ENCODE measurements around the gene PCDHGC5. TPM values are rescaled to one million over a fixed set of nuclear protein-coding genes. Genes with fewer than 3 reads are reported as not detected.
A peak's percentile ranks its signal among the peaks of the same experiment; 100 is the strongest.

Gene PCDHGC5
- total and polyA plus RNA-seq, 4 experiments from 2014 or later = not detected

- peak overlapping the region; percentile 27 to 76 (median 68) for H3K4me3 Mint-ChIP-seq
- H3K27me3 ChIP-seq (ENCODE audit: insufficient read depth, low read length) = peaks cover 43% of the 10 kb centered on the region
- no peak overlapping the region for H3K27ac ChIP-seq (ENCODE audit: low read depth, low read length)
- no peak for DNase-seq
- peaks cover 19% of the 10 kb centered on the region for H3K4me1 ChIP-seq (ENCODE audit: insufficient read depth, low read length)
- CTCF ChIA-PET (ENCODE audit: partially characterized antibody) = interaction anchor here (1.4 kb wide), 1 partner anchor 34 kb away, joined by 3 read pairs; no protein-coding TSS in a partner anchor
- no peaks in the 10 kb centered on the region for H3K36me3 ChIP-seq (ENCODE audit: insufficient read depth, low read length)
- no peak overlapping the region for H3K27ac Mint-ChIP-seq
- no peaks in the 10 kb centered on the region for H3K36me3 Mint-ChIP-seq
- intact Hi-C loops (cut with micrococcal nuclease) = no loop called here
- H3K4me1 Mint-ChIP-seq = peaks cover 8 to 19% (median 14%) of the 10 kb centered on the region in 4 donors
- no peak overlapping the region for H3K4me3 ChIP-seq (ENCODE audit: low read length in 2 of 2)
- peaks cover 64 to 74% of the 10 kb centered on the region in 2 donors for H3K27me3 Mint-ChIP-seq
- H3K9me3 Mint-ChIP-seq = no peaks in the 10 kb centered on the region
- H3K9me3 ChIP-seq (ENCODE audit: control insufficient read depth in 1 of 2, low read length in 2 of 2) = no peaks in the 10 kb centered on the region
- POLR2A ChIA-PET (ENCODE audit: partially characterized antibody) = no interaction called here
Observed at GRCh38 chr5:141491323-141492167, 2.7 kb downstream of the PCDHGC5 start.

GRCh38 chr5:141492168-141492885, 3.4 kb downstream of the PCDHGC5 start:
- Histone ChIP-seq H3K4me1 (ENCODE audit: insufficient read depth, low read length) (peaks cover 19% of the 10 kb centered on the region), H3K4me3 (ENCODE audit: low read length in 2 of 2) (no peak overlapping the region), H3K36me3 (ENCODE audit: insufficient read depth, low read length) (no peaks in the 10 kb centered on the region), H3K9me3 (ENCODE audit: control insufficient read depth in 1 of 2, low read length in 2 of 2) (no peaks in the 10 kb centered on the region), H3K27ac (ENCODE audit: low read depth, low read length) (no peak overlapping the region), H3K27me3 (ENCODE audit: insufficient read depth, low read length) (peaks cover 35% of the 10 kb centered on the region)
- peak in 2 of 5 donors; percentile 17 to 21 for DNase-seq
- H3K36me3 Mint-ChIP-seq = no peaks in the 10 kb centered on the region
- intact Hi-C loops (cut with micrococcal nuclease) = no loop called here
- H3K4me1 Mint-ChIP-seq = peaks cover 8 to 19% (median 14%) of the 10 kb centered on the region in 4 donors
- CTCF ChIA-PET (ENCODE audit: partially characterized antibody) = interaction anchor here (1.4 to 2.2 kb wide), 3 partner anchors 20 to 80 kb away, joined by 3 to 8 read pairs (median 3); partner anchors contain the start of gene PCDHGA10
- no peak overlapping the region for H3K27ac Mint-ChIP-seq
- POLR2A ChIA-PET (ENCODE audit: partially characterized antibody) = no interaction called here
- peaks cover 60 to 70% of the 10 kb centered on the region in 2 donors for H3K27me3 Mint-ChIP-seq
- H3K4me3 Mint-ChIP-seq = peak overlapping the region; percentile 27 to 76 (median 68)
- no peaks in the 10 kb centered on the region for H3K9me3 Mint-ChIP-seq

GRCh38 chr5:141493500-141494422, 4.9 kb downstream of the PCDHGC5 start:
- Histone ChIP-seq H3K27me3 (ENCODE audit: insufficient read depth, low read length) (peaks cover 30% of the 10 kb centered on the region), H3K36me3 (ENCODE audit: insufficient read depth, low read length) (no peaks in the 10 kb centered on the region), H3K27ac (ENCODE audit: low read depth, low read length) (no peak overlapping the region), H3K4me1 (ENCODE audit: insufficient read depth, low read length) (peaks cover 19% of the 10 kb centered on the region), H3K4me3 (ENCODE audit: low read length in 2 of 2) (no peak overlapping the region), H3K9me3 (ENCODE audit: control insufficient read depth in 1 of 2, low read length in 2 of 2) (no peaks in the 10 kb centered on the region)
- peaks cover 0 to 4% (median 0%) of the 10 kb centered on the region in 8 donors for H3K9me3 Mint-ChIP-seq
- POLR2A ChIA-PET (ENCODE audit: partially characterized antibody) = no interaction called here
- intact Hi-C loops (cut with micrococcal nuclease) = no loop called here
- DNase-seq = no peak
- CTCF ChIA-PET (ENCODE audit: partially characterized antibody) = interaction anchor here (1.4 to 2.2 kb wide), 2 partner anchors 19 to 81 kb away, joined by 3 to 8 read pairs; partner anchors contain the start of gene PCDHGA10
- H3K36me3 Mint-ChIP-seq = peaks cover 0 to 4% of the 10 kb centered on the region in 2 donors
- H3K27ac Mint-ChIP-seq = no peak overlapping the region
- H3K27me3 Mint-ChIP-seq = peaks cover 53 to 64% of the 10 kb centered on the region in 2 donors
- H3K4me3 Mint-ChIP-seq = no peak overlapping the region
- H3K4me1 Mint-ChIP-seq = peaks cover 8 to 19% (median 14%) of the 10 kb centered on the region in 4 donors

GRCh38 chr5:141494761-141495452, 6.0 kb downstream of the PCDHGC5 start:
- ChIA-PET POLR2A (ENCODE audit: partially characterized antibody) (no interaction called here), CTCF (ENCODE audit: partially characterized antibody) (interaction anchor here (0.9 to 2.4 kb wide), 2 partner anchors 13 to 18 kb away, joined by 6 to 7 read pairs; no protein-coding TSS in a partner anchor)
- Histone ChIP-seq H3K36me3 (ENCODE audit: insufficient read depth, low read length) (no peaks in the 10 kb centered on the region), H3K9me3 (ENCODE audit: control insufficient read depth in 1 of 2, low read length in 2 of 2) (no peaks in the 10 kb centered on the region), H3K4me1 (ENCODE audit: insufficient read depth, low read length) (peaks cover 19% of the 10 kb centered on the region), H3K4me3 (ENCODE audit: low read length in 2 of 2) (no peak overlapping the region), H3K27ac (ENCODE audit: low read depth, low read length) (no peak overlapping the region), H3K27me3 (ENCODE audit: insufficient read depth, low read length) (peaks cover 30% of the 10 kb centered on the region)
- peak overlapping the region in 1 of 7 donors; percentile 68 for H3K27ac Mint-ChIP-seq
- H3K9me3 Mint-ChIP-seq = peaks cover 0 to 4% (median 0%) of the 10 kb centered on the region in 8 donors
- H3K4me3 Mint-ChIP-seq = peak overlapping the region in 2 of 8 donors; percentile 11 to 55
- H3K36me3 Mint-ChIP-seq = peaks cover 0 to 4% of the 10 kb centered on the region in 2 donors
- DNase-seq = no peak
- intact Hi-C loops (cut with micrococcal nuclease) = no loop called here
- peaks cover 8 to 19% (median 14%) of the 10 kb centered on the region in 4 donors for H3K4me1 Mint-ChIP-seq
- peaks cover 47 to 56% of the 10 kb centered on the region in 2 donors for H3K27me3 Mint-ChIP-seq

GRCh38 chr5:141495453-141495811, 6.6 kb downstream of the PCDHGC5 start:
- CTCF ChIA-PET (ENCODE audit: partially characterized antibody) = interaction anchor here (0.9 to 2.4 kb wide), 2 partner anchors 12 to 18 kb away, joined by 6 to 7 read pairs; no protein-coding TSS in a partner anchor
- no peaks in the 10 kb centered on the region for H3K36me3 ChIP-seq (ENCODE audit: insufficient read depth, low read length)
- Mint-ChIP-seq H3K4me1 (peaks cover 8 to 19% (median 14%) of the 10 kb centered on the region in 4 donors), H3K36me3 (peaks cover 0 to 4% of the 10 kb centered on the region in 2 donors), H3K9me3 (peaks cover 0 to 4% (median 0%) of the 10 kb centered on the region in 8 donors), H3K27ac (no peak overlapping the region), H3K4me3 (peak overlapping the region in 2 of 8 donors; percentile 11 to 55), H3K27me3 (peaks cover 42 to 50% of the 10 kb centered on the region in 2 donors)
- H3K4me1 ChIP-seq (ENCODE audit: insufficient read depth, low read length) = peaks cover 19% of the 10 kb centered on the region
- no peaks in the 10 kb centered on the region for H3K9me3 ChIP-seq (ENCODE audit: control insufficient read depth in 1 of 2, low read length in 2 of 2)
- H3K4me3 ChIP-seq (ENCODE audit: low read length in 2 of 2) = no peak overlapping the region
- POLR2A ChIA-PET (ENCODE audit: partially characterized antibody) = no interaction called here
- intact Hi-C loops (cut with micrococcal nuclease) = no loop called here
- no peak overlapping the region for H3K27ac ChIP-seq (ENCODE audit: low read depth, low read length)
- H3K27me3 ChIP-seq (ENCODE audit: insufficient read depth, low read length) = peaks cover 30% of the 10 kb centered on the region
- DNase-seq = no peak

GRCh38 chr5:141496038-141496437, 7.2 kb downstream of the PCDHGC5 start:
- H3K9me3 ChIP-seq (ENCODE audit: control insufficient read depth in 1 of 2, low read length in 2 of 2) = no peaks in the 10 kb centered on the region
- no peak overlapping the region for H3K27ac ChIP-seq (ENCODE audit: low read depth, low read length)
- H3K4me3 ChIP-seq (ENCODE audit: low read length in 2 of 2) = no peak overlapping the region
- peaks cover 36 to 44% of the 10 kb centered on the region in 2 donors for H3K27me3 Mint-ChIP-seq
- no peaks in the 10 kb centered on the region for H3K36me3 ChIP-seq (ENCODE audit: insufficient read depth, low read length)
- H3K27me3 ChIP-seq (ENCODE audit: insufficient read depth, low read length) = peaks cover 27% of the 10 kb centered on the region
- intact Hi-C loops (cut with micrococcal nuclease) = no loop called here
- POLR2A ChIA-PET (ENCODE audit: partially characterized antibody) = no interaction called here
- CTCF ChIA-PET (ENCODE audit: partially characterized antibody) = interaction anchor here (2.4 kb wide), 1 partner anchor 11 kb away, joined by 7 read pairs; no protein-coding TSS in a partner anchor
- H3K4me3 Mint-ChIP-seq = no peak overlapping the region
- H3K4me1 Mint-ChIP-seq = peaks cover 8 to 19% (median 14%) of the 10 kb centered on the region in 4 donors
- peaks cover 0 to 4% (median 0%) of the 10 kb centered on the region in 8 donors for H3K9me3 Mint-ChIP-seq
- peak overlapping the region in 1 of 7 donors; percentile 26 for H3K27ac Mint-ChIP-seq
- peaks cover 19% of the 10 kb centered on the region for H3K4me1 ChIP-seq (ENCODE audit: insufficient read depth, low read length)
- peaks cover 0 to 4% of the 10 kb centered on the region in 2 donors for H3K36me3 Mint-ChIP-seq
- DNase-seq = no peak
